HepG2 (cell line): Measurements from ENCODE around the gene DSE. TPM values are rescaled to one million over a fixed set of nuclear protein-coding genes. Genes with fewer than 3 reads are reported as not detected.

Source experiments
- ATAC-seq: fragments of 200-7000 bp; cut with Tn5 transposase; 3 replicates; pipeline ENCODE4 v1.9.1; 2020; ENCODE audit warnings: mild to moderate bottlenecking, moderate library complexity
- BruUV-seq: library from RNA; stranded (reverse); fragments of 400-500 nt; replicated peaks from 2 replicates; lab custom pipeline; 2021; lab: Mats Ljungman, UMichigan
- CTCF ChIA-PET: fragments of 300-600 bp; formaldehyde crosslinking; extraction: SDS; loops from one replicate; lab custom pipeline; 2021; ENCODE audit warnings: low total read pairs, inconsistent platforms, low intra/inter-chr PET ratio; lab: Yijun Ruan, JAX
- POLR2A ChIA-PET: fragments of 350-600 bp; sonication (Branson Sonifier 250); formaldehyde crosslinking; loops from one replicate; lab custom pipeline; 2020; ENCODE audit warnings: antibody characterized with exemption, inconsistent platforms; lab: Yijun Ruan, JAX
- DNase-seq: peaks from one replicate; pipeline ENCODE4 v3.0.0-alpha.2; 2015; ENCODE audit warnings: low spot score
- FAIRE-seq: peaks from 3 replicates; lab custom pipeline; 2011; peaks lifted over from hg19 to GRCh38; lab: Jason Lieb, UNC
- H2AFZ ChIP-seq: one replicate; pipeline ENCODE4 v1.6.1; 2011; ENCODE audit warnings: low read length, inconsistent platforms
- H3K27ac ChIP-seq: fragments of 300-600 bp; 3 replicates; pipeline ENCODE4 v1.8.0; 2011; ENCODE audit warnings: mixed run types, mild to moderate bottlenecking, mixed read lengths, low read length, inconsistent platforms; ENCODE audit not compliant: insufficient read depth; ENCODE audit errors: extremely low read length
- H3K27me3 ChIP-seq, 2 experiments: fragments of 200-600 bp in 1 of 2; 2 replicates in 1 of 2; 3 replicates in 1 of 2; pipeline versions ENCODE4 v1.6.0 to v1.8.0; 2011; ENCODE audit warnings: low read length in 2 of 2, mild to moderate bottlenecking in 2 of 2, moderate library complexity in 2 of 2, inconsistent platforms in 1 of 2; ENCODE audit not compliant: insufficient read depth in 2 of 2, control insufficient read depth in 1 of 2
- H3K36me3 ChIP-seq, 2 experiments: fragments of 200-600 bp in 1 of 2; replicated peaks in 1 of 2; 2 replicates in 1 of 2; 3 replicates in 1 of 2; pipeline versions ENCODE4 v1.5.1 to v1.8.0; 2011; ENCODE audit warnings: low read length in 2 of 2, inconsistent platforms in 1 of 2; ENCODE audit not compliant: insufficient read depth in 2 of 2, control insufficient read depth in 1 of 2
- H3K4me1 ChIP-seq: 2 replicates; pipeline ENCODE4 v1.5.1; 2012; ENCODE audit warnings: low read length, inconsistent platforms; ENCODE audit not compliant: insufficient read depth
- H3K4me2 ChIP-seq: 2 replicates; pipeline ENCODE4 v1.6.0; 2011; ENCODE audit warnings: low read depth, low read length, inconsistent platforms
- H3K4me3 ChIP-seq, 3 experiments: fragments of 200-600 bp in 1 of 3; sonication (generic), shearing (Covaris generic) in 1 of 3; replicated peaks in 1 of 3; 2 replicates each; pipeline ENCODE4 v1.5.1; 2011 to 2016; ENCODE audit warnings: low read length in 3 of 3, inconsistent platforms in 2 of 3, low read depth in 2 of 3, mild to moderate bottlenecking in 2 of 3, control low read depth in 1 of 3, mixed read lengths in 1 of 3; ENCODE audit not compliant: insufficient read depth in 1 of 3
- H3K79me2 ChIP-seq: one replicate; pipeline ENCODE4 v1.6.1; 2011; ENCODE audit warnings: low read length, inconsistent platforms; ENCODE audit not compliant: insufficient read depth
- H3K9ac ChIP-seq: 2 replicates; pipeline ENCODE4 v1.6.0; 2011; ENCODE audit warnings: mild to moderate bottlenecking, low read depth, low read length, inconsistent platforms; ENCODE audit not compliant: insufficient read depth
- H3K9me3 ChIP-seq: 2 replicates; pipeline ENCODE4 v1.5.1; 2012; ENCODE audit warnings: mild to moderate bottlenecking, low read length
- H4K20me1 ChIP-seq: 2 replicates; pipeline ENCODE4 v1.6.0; 2011; ENCODE audit warnings: inconsistent platforms, mild to moderate bottlenecking, low read length, moderate library complexity; ENCODE audit not compliant: insufficient read depth
- ATF1 ChIP-seq: IDR thresholded peaks from 2 replicates; pipeline ENCODE4 v1.6.1; 2016; ENCODE audit warnings: mild to moderate bottlenecking, control low read depth
- BRCA1 ChIP-seq: sonication (generic); formaldehyde crosslinking; IDR thresholded peaks from 2 replicates; pipeline ENCODE4 v1.4.0; 2020; ENCODE audit warnings: missing genetic modification reagents
- CEBPB ChIP-seq: IDR thresholded peaks from 2 replicates; pipeline ENCODE4 v1.6.1; 2011; ENCODE audit warnings: low read depth, low read length, improper control_type of control experiment, borderline replicate concordance
- KAT7 ChIP-seq: IDR thresholded peaks from 2 replicates; pipeline ENCODE4 v1.6.1; 2018; ENCODE audit warnings: borderline replicate concordance, missing compliant biosample characterization
- KIAA2018 ChIP-seq: sonication (generic); formaldehyde crosslinking; IDR thresholded peaks from 2 replicates; pipeline ENCODE4 v1.5.0; 2020; ENCODE audit warnings: mild to moderate bottlenecking, missing genetic modification reagents, borderline replicate concordance
- MIER3 ChIP-seq: IDR thresholded peaks from 2 replicates; pipeline ENCODE4 v1.6.1; 2016; ENCODE audit warnings: missing compliant biosample characterization, borderline replicate concordance
- POGZ ChIP-seq: sonication (generic); formaldehyde crosslinking; IDR thresholded peaks from 2 replicates; pipeline ENCODE4 v1.4.0; 2020; ENCODE audit warnings: mild to moderate bottlenecking, missing genetic modification reagents
- PTBP1 ChIP-seq: fragments of 200-400 bp; formaldehyde crosslinking; IDR thresholded peaks from 2 replicates; pipeline ENCODE4 v1.6.1; 2018; ENCODE audit warnings: low read length, low read depth; ENCODE audit not compliant: poor library complexity, severe bottlenecking
- TFDP1 ChIP-seq: IDR thresholded peaks from 2 replicates; pipeline ENCODE4 v1.6.1; 2016; ENCODE audit warnings: missing compliant biosample characterization, missing genetic modification reagents, borderline replicate concordance
- ZNF317 ChIP-seq: sonication (generic); formaldehyde crosslinking; IDR thresholded peaks from 2 replicates; pipeline ENCODE4 v1.5.0; 2020; ENCODE audit warnings: mild to moderate bottlenecking, missing genetic modification reagents
- ZNF496 ChIP-seq: sonication (generic); formaldehyde crosslinking; IDR thresholded peaks from 2 replicates; pipeline ENCODE4 v1.8.1; 2023; ENCODE audit warnings: mild to moderate bottlenecking, moderate library complexity, missing genetic modification reagents; ENCODE audit not compliant: insufficient replicate concordance
- ZNF704 ChIP-seq: sonication (generic); formaldehyde crosslinking; IDR thresholded peaks from 2 replicates; pipeline ENCODE4 v1.8.1; 2023; ENCODE audit warnings: mild to moderate bottlenecking, inconsistent platforms, moderate library complexity, missing genetic modification reagents, borderline replicate concordance
- ZNF788 ChIP-seq: sonication (generic); formaldehyde crosslinking; IDR thresholded peaks from 2 replicates; pipeline ENCODE4 v1.5.0; 2020; ENCODE audit warnings: mild to moderate bottlenecking, missing genetic modification reagents, borderline replicate concordance
- ZSCAN30 ChIP-seq: sonication (generic); formaldehyde crosslinking; IDR thresholded peaks from 2 replicates; pipeline ENCODE4 v1.5.0; 2020; ENCODE audit warnings: mild to moderate bottlenecking, missing genetic modification reagents
- WGBS: methylation state at CpG from one replicate; pipeline ENCODE4 v1.1.6; 2017; ENCODE audit warnings: low lambda C conversion rate; 5-methylcytosine and 5-hydroxymethylcytosine counted together
- in situ Hi-C: cut with HindIII; loops from 2 replicates; pipeline ENCODE4 v1.10.0; 2017; ENCODE audit warnings: low pct_unique_long_range_greater_than_20kb; ENCODE audit not compliant: extremely low pct_ligation_motif_present
- intact Hi-C: fragments of 100-400 bp; cut with micrococcal nuclease; formaldehyde crosslinking; loops from one replicate; pipeline ENCODE4 v1.10.0; 2022; ENCODE audit not compliant: unreplicated experiment
- polyA plus RNA-seq, 8 experiments: library from polyadenylated mRNA; depleted of rRNA in 3 of 8; stranded (reverse) in 7 of 8; unstranded in 1 of 8; fragments of >200 nt; fragmentation: Illumina TruSeq in 4 of 8; extraction: Trizol in 4 of 8; gene quantifications; 2 replicates each; pipeline versions ENCODE4 v1.2.1 to v1.2.3, GENCODE V29; 2011 to 2016; ENCODE audit warnings: low read depth in 4 of 8, missing spikeins in 1 of 8, mixed read lengths in 1 of 8; ENCODE audit not compliant: insufficient read depth in 1 of 8
- total RNA-seq, 5 experiments: library from RNA; depleted of rRNA; stranded (reverse); fragments of >200 nt; fragmentation: Illumina TruSeq; extraction: Trizol; gene quantifications; 2 replicates each; pipeline ENCODE4 v1.2.3, GENCODE V29; 2016; ENCODE audit warnings: low read depth in 1 of 5

The DSE gene
- total and polyA plus RNA-seq, 2 of the 13 experiments (the other 11 are each of a cell fraction or from before 2014, with no cell fraction given), result 2.6 to 4.6 TPM

- no peak for TF ChIP-seq ZNF704 (CRISPR knock-in tag)
- no peak for TF ChIP-seq BRCA1
- no peak for TF ChIP-seq PTBP1
- TF ChIP-seq ATF1 (CRISPR knock-in tag), result no peak
- no peak for TF ChIP-seq ZNF317 (CRISPR knock-in tag)
- TF ChIP-seq KAT7, result no peak
- no peak for TF ChIP-seq POGZ (CRISPR knock-in tag)
- TF ChIP-seq MIER3, result no peak
- no peak for TF ChIP-seq ZNF788 (CRISPR knock-in tag)
- TF ChIP-seq ZSCAN30, result no peak
Observed at GRCh38 chr6:116447052-116447451, 76.3 kb downstream of the DSE start (continued).

GRCh38 chr6:116447496-116448011 lies 76.8 kb downstream of the DSE start:
- H3K9me3 ChIP-seq, result no peaks in the 10 kb centered on the region
- intact Hi-C loops, result no loop called here
- POLR2A ChIA-PET, result no interaction called here
- TF ChIP-seq TFDP1 (CRISPR knock-in tag) (no peak), ZNF496 (CRISPR knock-in tag) (no peak), CEBPB (peak; percentile 45; the same call in 1 of the 2 replicates), KIAA2018 (no peak)
- H2AFZ ChIP-seq, result no peak overlapping the region
- in situ Hi-C loops, result no loop called here
- DNase-seq (no peak), ATAC-seq (no peak), FAIRE-seq (no peak)
- H3K4me1 ChIP-seq, result no peaks in the 10 kb centered on the region
- H3K27ac ChIP-seq, result no peak overlapping the region
- H3K79me2 ChIP-seq, result no peaks in the 10 kb centered on the region
- no peaks in the 10 kb centered on the region for H4K20me1 ChIP-seq
- 2% methylated on average over 2 of the region's 2 CpGs for WGBS
- H3K4me2 ChIP-seq, result no peak overlapping the region
- H3K36me3 ChIP-seq, result no peaks in the 10 kb centered on the region
- H3K9ac ChIP-seq, result no peak overlapping the region
- H3K27me3 ChIP-seq, result no peaks in the 10 kb centered on the region
- CTCF ChIA-PET, result no interaction called here
- BruUV-seq, result no TSS peak
- H3K4me3 ChIP-seq, result no peak overlapping the region
